H1 (cell line): ENCODE data around the gene EIPR1. TPM values are rescaled to one million over a fixed set of nuclear protein-coding genes. Genes with fewer than 3 reads are reported as not detected.

ENCODE experiments used
- CTCF ChIA-PET: fragments of 300-600 bp; sonication (Branson Sonifier 250); formaldehyde crosslinking; loops from one replicate; lab custom pipeline; 2021; ENCODE audit not compliant: partially characterized antibody; lab: Charles Lee
- POLR2A ChIA-PET: fragments of 300-600 bp; sonication (Branson Sonifier 250); formaldehyde crosslinking; loops from one replicate; lab custom pipeline; 2021; ENCODE audit warnings: inconsistent platforms; ENCODE audit not compliant: partially characterized antibody; lab: Charles Lee
- DNase-seq, 2 experiments: peaks; one replicate each; pipeline versions ENCODE4 v3.0.0 to v3.0.0-alpha.2; 2010 to 2022; ENCODE audit warnings: low spot score in 2 of 2, low read depth in 1 of 2, mixed read lengths in 1 of 2
- FAIRE-seq: peaks from 2 replicates; lab custom pipeline; 2011; peaks lifted over from hg19 to GRCh38; lab: Jason Lieb, UNC
- H2AFZ ChIP-seq: 2 replicates; pipeline ENCODE4 v1.8.1; 2012; ENCODE audit warnings: low read length, inconsistent platforms
- H2AK5ac ChIP-seq: 2 replicates; pipeline ENCODE4 v1.6.1; 2013; ENCODE audit warnings: low read depth, low read length
- H2BK120ac ChIP-seq: replicated peaks from 2 replicates; pipeline ENCODE3; 2013; ENCODE audit warnings: low read depth, low read length, inconsistent platforms
- H2BK12ac ChIP-seq: 2 replicates; pipeline ENCODE4 v1.6.1; 2013; ENCODE audit warnings: low read depth, low read length
- H2BK15ac ChIP-seq: 2 replicates; pipeline ENCODE4 v1.6.1; 2013; ENCODE audit warnings: low read length
- H2BK20ac ChIP-seq: 2 replicates; pipeline ENCODE4 v1.6.1; 2013; ENCODE audit warnings: low read length
- H2BK5ac ChIP-seq: 2 replicates; pipeline ENCODE4 v1.6.1; 2013; ENCODE audit warnings: low read depth, low read length
- H3K14ac ChIP-seq: 2 replicates; pipeline ENCODE4 v1.6.1; 2013; ENCODE audit warnings: inconsistent platforms; ENCODE audit not compliant: insufficient read length
- H3K18ac ChIP-seq: 2 replicates; pipeline ENCODE4 v1.6.1; 2013; ENCODE audit warnings: low read length; ENCODE audit errors: extremely low read depth
- H3K23ac ChIP-seq: 2 replicates; pipeline ENCODE4 v1.6.1; 2013; ENCODE audit warnings: inconsistent platforms; ENCODE audit not compliant: insufficient read length
- H3K23me2 ChIP-seq: 2 replicates; pipeline ENCODE4 v1.6.1; 2013; ENCODE audit warnings: low read depth, low read length
- H3K27ac ChIP-seq: 2 replicates; pipeline ENCODE4 v1.6.1; 2011; ENCODE audit warnings: low read depth, low read length, inconsistent platforms
- H3K27me3 ChIP-seq, 4 experiments: replicated peaks in 1 of 4; 1 replicate in 1 of 4; 2 replicates in 3 of 4; pipeline versions ENCODE4 v1.6.1 to v1.8.1; 2011 to 2013; ENCODE audit warnings: low read length in 3 of 4, mild to moderate bottlenecking in 3 of 4, inconsistent platforms in 2 of 4, mixed read lengths in 2 of 4, moderate library complexity in 1 of 4; ENCODE audit not compliant: control insufficient read depth in 3 of 4, insufficient read depth in 3 of 4; ENCODE audit errors: extremely low read depth in 1 of 4
- H3K36me3 ChIP-seq, 4 experiments: 2 replicates each; pipeline versions ENCODE4 v1.6.1 to v1.8.1; 2011 to 2013; ENCODE audit warnings: mild to moderate bottlenecking in 4 of 4, low read length in 3 of 4, moderate library complexity in 2 of 4, control low read depth in 1 of 4, inconsistent platforms in 1 of 4; ENCODE audit not compliant: insufficient read depth in 4 of 4, control insufficient read depth in 2 of 4
- H3K4ac ChIP-seq: replicated peaks from 2 replicates; pipeline ENCODE3; 2013; ENCODE audit warnings: low read length, low read depth, mixed read lengths, inconsistent platforms; ENCODE audit not compliant: insufficient read length
- H3K4me1 ChIP-seq, 4 experiments: replicated peaks in 1 of 4; 1 replicate in 1 of 4; 2 replicates in 3 of 4; pipeline versions ENCODE4 v1.6.1 to v1.8.1; 2011 to 2013; ENCODE audit warnings: low read length in 3 of 4, inconsistent platforms in 2 of 4, mixed read lengths in 1 of 4; ENCODE audit not compliant: insufficient read depth in 4 of 4, control insufficient read depth in 3 of 4
- H3K4me2 ChIP-seq, 2 experiments: 2 replicates each; pipeline versions ENCODE4 v1.6.1 to v1.8.1; 2011 to 2013; ENCODE audit warnings: low read depth in 2 of 2, low read length in 2 of 2, control low read depth in 1 of 2, inconsistent platforms in 1 of 2, mild to moderate bottlenecking in 1 of 2; ENCODE audit not compliant: insufficient read depth in 1 of 2
- H3K4me3 ChIP-seq, 4 experiments: fragments of 200-600, 300-600 bp in 1 of 4; sonication (generic), shearing (Covaris generic), sonication (Bioruptor Twin) in 1 of 4; 2 replicates each; pipeline versions ENCODE4 v1.5.1 to v1.8.1; 2011 to 2016; ENCODE audit warnings: low read length in 4 of 4, low read depth in 3 of 4, control low read depth in 2 of 4, inconsistent platforms in 2 of 4, mild to moderate bottlenecking in 2 of 4, mixed read lengths in 1 of 4, moderate library complexity in 1 of 4; ENCODE audit not compliant: insufficient read depth in 2 of 4; ENCODE audit errors: extremely low read depth in 1 of 4
- H3K56ac ChIP-seq: replicated peaks from 2 replicates; pipeline ENCODE3; 2013; ENCODE audit warnings: low read depth, mild to moderate bottlenecking, mixed read lengths, low read length, inconsistent platforms; ENCODE audit not compliant: insufficient read length
- H3K79me1 ChIP-seq: 2 replicates; pipeline ENCODE4 v1.6.1; 2013; ENCODE audit warnings: low read depth, low read length, control low read depth
- H3K79me2 ChIP-seq, 2 experiments: 2 replicates each; pipeline versions ENCODE4 v1.6.1 to v1.8.1; 2012 to 2013; ENCODE audit warnings: low read length in 2 of 2, mild to moderate bottlenecking in 2 of 2, inconsistent platforms in 1 of 2; ENCODE audit not compliant: insufficient read depth in 2 of 2, control insufficient read depth in 1 of 2
- H3K9ac ChIP-seq, 4 experiments: replicated peaks in 1 of 4; 1 replicate in 1 of 4; 2 replicates in 3 of 4; pipeline versions ENCODE4 v1.6.1 to v1.8.1; 2011 to 2013; ENCODE audit warnings: low read depth in 3 of 4, low read length in 3 of 4, control low read depth in 2 of 4, mild to moderate bottlenecking in 2 of 4, moderate library complexity in 2 of 4, inconsistent platforms in 1 of 4; ENCODE audit errors: extremely low read depth in 1 of 4
- H3K9me3 ChIP-seq, 2 experiments: 2 replicates each; pipeline versions ENCODE4 v1.6.1 to v1.8.1; 2012 to 2013; ENCODE audit warnings: mild to moderate bottlenecking in 2 of 2, moderate library complexity in 2 of 2, control low read depth in 1 of 2, inconsistent platforms in 1 of 2, low read depth in 1 of 2, low read length in 1 of 2, mixed read lengths in 1 of 2; ENCODE audit not compliant: insufficient read depth in 2 of 2
- H4K20me1 ChIP-seq, 2 experiments: replicated peaks in 1 of 2; 2 replicates each; pipeline versions ENCODE3 to v1.8.1; 2011 to 2013; ENCODE audit warnings: inconsistent platforms in 2 of 2, low read length in 2 of 2, mild to moderate bottlenecking in 1 of 2; ENCODE audit not compliant: insufficient read depth in 2 of 2, control insufficient read depth in 1 of 2
- H4K5ac ChIP-seq: 2 replicates; pipeline ENCODE4 v1.6.1; 2013; ENCODE audit warnings: low read length, low read depth, mixed read lengths, inconsistent platforms; ENCODE audit not compliant: insufficient read length
- H4K8ac ChIP-seq: 2 replicates; pipeline ENCODE4 v1.8.0; 2013; ENCODE audit warnings: mild to moderate bottlenecking, moderate library complexity, low read length, inconsistent platforms; ENCODE audit not compliant: insufficient read depth; ENCODE audit errors: extremely low read depth
- H4K91ac ChIP-seq: replicated peaks from 2 replicates; pipeline ENCODE3; 2013; ENCODE audit warnings: low read length, mixed read lengths, inconsistent platforms; ENCODE audit not compliant: insufficient read length
- ASH2L ChIP-seq: fragments of 200-600, 300-600 bp; sonication (generic); IDR thresholded peaks from one replicate; pipeline ENCODE4 v1.7.1; 2017; ENCODE audit warnings: low read length
- ATF3 ChIP-seq: IDR thresholded peaks from 2 replicates; pipeline ENCODE4 v1.6.1; 2011; ENCODE audit warnings: low read depth, mild to moderate bottlenecking, low read length; ENCODE audit not compliant: insufficient read depth
- CREB1 ChIP-seq: IDR thresholded peaks from 2 replicates; pipeline ENCODE4 v1.6.1; 2012; ENCODE audit warnings: inconsistent platforms
- CTBP2 ChIP-seq: IDR thresholded peaks from 2 replicates; pipeline ENCODE4 v1.7.0; 2011; ENCODE audit warnings: borderline replicate concordance, mild to moderate bottlenecking, moderate library complexity, mixed read lengths, low read length; ENCODE audit not compliant: insufficient read depth, insufficient read length
- EZH2 ChIP-seq: fragments of 200-600 bp; sonication (generic); IDR thresholded peaks from 2 replicates; pipeline ENCODE4 v1.7.1; 2012; ENCODE audit warnings: low read depth, mild to moderate bottlenecking, moderate library complexity, low read length, inconsistent platforms; ENCODE audit not compliant: severe bottlenecking
- KDM4A ChIP-seq: IDR thresholded peaks from one replicate; pipeline ENCODE4 v1.7.1; 2012; ENCODE audit warnings: low read depth, mild to moderate bottlenecking, moderate library complexity, low read length, inconsistent platforms; ENCODE audit not compliant: severe bottlenecking
- POU5F1 ChIP-seq: IDR thresholded peaks from 2 replicates; pipeline ENCODE4 v1.6.1; 2011; ENCODE audit warnings: low read depth, mild to moderate bottlenecking, low read length, moderate library complexity
- RAD21 ChIP-seq, 2 experiments: IDR thresholded peaks in 1 of 2; conservative IDR thresholded peaks in 1 of 2; 2 replicates each; pipeline ENCODE4 v1.6.1; 2011; ENCODE audit warnings: low read depth in 2 of 2, low read length in 2 of 2, improper control_type of control experiment in 1 of 2, inconsistent platforms in 1 of 2, mild to moderate bottlenecking in 1 of 2, moderate library complexity in 1 of 2
- SP4 ChIP-seq: IDR thresholded peaks from 2 replicates; pipeline ENCODE4 v1.6.1; 2012; ENCODE audit warnings: low read length, inconsistent platforms
- TAF1 ChIP-seq: IDR thresholded peaks from 2 replicates; pipeline ENCODE4 v1.6.1; 2011; ENCODE audit warnings: mild to moderate bottlenecking, low read depth, low read length
- WGBS, 2 experiments: shearing (Covaris generic) in 1 of 2; methylation state at CpG; one replicate each; pipeline versions ENCODE4 v1.1.6 to v1.1.7; 2013 to 2015; ENCODE audit warnings: low lambda C conversion rate in 2 of 2, mixed read lengths in 2 of 2, inconsistent platforms in 1 of 2, low coverage in 1 of 2, missing lambda C conversion rate in 1 of 2; ENCODE audit not compliant: insufficient replicate concordance in 2 of 2, insufficient coverage in 1 of 2, insufficient read length in 1 of 2; ENCODE audit errors: extremely low coverage in 1 of 2, missing lambda C conversion rate in 1 of 2; 5-methylcytosine and 5-hydroxymethylcytosine counted together
- polyA plus RNA-seq, 7 experiments: library from polyadenylated mRNA; depleted of rRNA in 3 of 7; stranded (reverse) in 5 of 7; unstranded in 2 of 7; fragments of >200 nt in 5 of 7; fragments of 200-250 nt in 2 of 7; gene quantifications; 1 replicate in 5 of 7; 2 replicates in 1 of 7; 4 replicates in 1 of 7; pipeline versions ENCODE4 v1.2.1 to v1.2.3, GENCODE V29; 2011 to 2013; ENCODE audit warnings: missing spikeins in 2 of 7, mixed read lengths in 2 of 7
- total RNA-seq: library from RNA; stranded (reverse); fragmentation: NEBNext Ultra II Directional; extraction: Animal tissue kit (Norgen Biotek cat#: 25700); gene quantifications from 2 replicates; pipeline ENCODE4 v1.2.1, GENCODE V29; 2021

The EIPR1 gene
- total and polyA plus RNA-seq, 2 of the 8 experiments (the other 6 are each of a cell fraction or from before 2014, with no cell fraction given): 26.3 to 56.4 TPM

GRCh38 chr2:3198119-3198518, 179.5 kb downstream of the EIPR1 start:
- 63% methylated on average over 11 of the region's 11 CpGs; no CpG with 5 or more reads in 1 of the 2 experiments for WGBS, 2 experiments
- Histone ChIP-seq H3K36me3 (peaks cover 0 to 6% (median 0%) of the 10 kb centered on the region in 4 experiments; a peak in 3 of 8 replicates), H3K23ac (no peak overlapping the region), H3K4ac (no peak overlapping the region), H4K91ac (no peak overlapping the region), H3K27me3 (no peaks in the 10 kb centered on the region; a peak in 2 of 7 replicates), H2BK120ac (no peak overlapping the region), H3K14ac (no peak overlapping the region), H2BK12ac (no peak overlapping the region), H3K4me2 (no peak overlapping the region; a peak in 1 of 4 replicates), H2BK5ac (no peak overlapping the region), H2AFZ (no peak overlapping the region), H3K23me2 (no peaks in the 10 kb centered on the region), H3K4me1 (peaks cover 4 to 16% (median 7%) of the 10 kb centered on the region in 4 experiments), H3K56ac (no peak overlapping the region), H2AK5ac (no peak overlapping the region), H4K20me1 (no peaks in the 10 kb centered on the region), H2BK15ac (no peak overlapping the region), H2BK20ac (no peak overlapping the region), H3K27ac (peak overlapping the region; percentile 68; the same call in 1 of the 2 replicates), H3K79me1 (no peaks in the 10 kb centered on the region; the same call in none of the 2 replicates), H3K18ac (no peak overlapping the region), H4K8ac (no peak overlapping the region), H3K9me3 (peaks cover 0 to 4% of the 10 kb centered on the region in 2 experiments; a peak in 1 of 4 replicates), H3K79me2 (no peaks in the 10 kb centered on the region), H3K9ac (no peak overlapping the region; a peak in 1 of 7 replicates), H4K5ac (no peak overlapping the region), H3K4me3 (no peak overlapping the region)
- POLR2A ChIA-PET: no interaction called here
- CTCF ChIA-PET: interaction anchor here (0.6 to 1.8 kb wide), 13 partner anchors 9 to 385 kb away, joined by 3 to 10 read pairs (median 3); partner anchors contain the start of genes EIPR1 and TRAPPC12
- FAIRE-seq (peak; percentile 86), DNase-seq (peak in 1 of 2 experiments; percentile 61)
- TF ChIP-seq SP4 (no peak), EZH2 (no peak), TAF1 (peak; percentile 68; the same call in 1 of the 2 replicates), CREB1 (peak; percentile 74), KDM4A (no peak), CTBP2 (no peak), ATF3 (no peak), ASH2L (no peak), POU5F1 (peak; percentile 3; the same call in 1 of the 2 replicates), RAD21 (IDR thresholded peaks at IDR 0.05 in 1 of 2, conservative IDR thresholded peaks at IDR 0.05 in 1 of 2; ENCODE audit: low read depth in 2 of 2, low read length in 2 of 2) (peak; percentile 69 to 73)
